NCI-H345 treated with DMSO at 0.1 percent for 48 hours (cell line): ENCODE data around the gene KLHL6.
A peak's percentile ranks its signal among the peaks of the same experiment; 100 is the strongest.

Experiments
- DNase-seq: peaks from one replicate; lab custom pipeline; 2025; ENCODE audit not compliant: unreplicated experiment; lab: John Stamatoyannopoulos, UW

Gene KLHL6

DNA sequence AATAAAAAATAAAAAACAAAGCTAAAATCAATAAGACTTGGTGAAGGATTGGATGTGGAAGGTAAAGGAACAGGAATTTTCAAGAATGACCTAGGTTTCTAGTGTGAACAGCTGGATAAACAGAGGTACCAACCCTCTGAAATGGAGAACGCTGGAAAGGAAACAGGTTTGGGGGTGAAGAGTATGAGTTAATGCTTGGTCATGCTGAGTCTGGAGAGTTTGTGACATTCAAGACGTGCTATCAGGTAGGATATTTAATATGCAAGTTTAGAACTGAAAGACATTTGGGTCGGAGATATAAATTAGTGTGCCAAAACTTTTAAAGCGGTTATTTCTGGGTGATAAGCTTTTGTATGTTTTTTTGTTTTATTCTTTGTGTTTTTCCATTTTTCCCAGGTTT is 11.4 kb upstream of the KLHL6 start:
- DNase-seq = no peak

DNA sequence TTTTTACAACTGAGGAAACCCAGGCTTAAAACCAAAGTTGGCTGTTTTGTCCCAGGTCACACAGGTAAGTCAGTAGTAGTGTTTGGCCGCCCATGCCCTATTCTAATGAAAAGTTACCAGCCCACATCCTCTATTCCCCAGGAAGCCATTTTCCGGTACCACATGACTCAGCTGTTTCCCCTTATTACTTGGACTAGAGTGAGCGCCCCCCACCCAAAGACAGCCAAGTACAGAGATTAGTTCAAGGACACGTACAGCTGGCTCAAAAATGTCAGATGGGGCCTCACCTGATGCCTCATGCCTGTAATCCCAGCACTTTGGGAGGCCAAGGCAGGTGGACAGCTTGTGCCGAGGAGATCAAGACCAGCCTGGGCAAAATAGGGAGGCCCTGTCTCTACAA is 8.5 kb upstream of the KLHL6 start:
- no peak for DNase-seq

DNA sequence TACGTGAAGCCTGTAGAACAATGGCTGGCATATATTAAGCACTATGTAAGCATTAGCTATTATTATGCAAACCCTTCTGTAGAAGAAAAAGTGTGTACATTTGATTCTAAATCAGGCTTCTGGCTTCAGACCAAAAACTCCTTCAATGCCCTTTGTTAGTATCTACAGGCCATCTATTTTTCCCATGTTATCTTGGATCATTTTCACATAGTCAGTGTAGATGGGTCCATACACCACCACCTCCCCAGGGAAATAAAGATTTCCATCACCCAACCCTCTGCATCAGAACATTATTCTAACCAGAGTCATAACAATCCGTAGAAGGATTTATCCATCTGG is 8.0 kb upstream of the KLHL6 start:
- peak; percentile 96 for DNase-seq

DNA sequence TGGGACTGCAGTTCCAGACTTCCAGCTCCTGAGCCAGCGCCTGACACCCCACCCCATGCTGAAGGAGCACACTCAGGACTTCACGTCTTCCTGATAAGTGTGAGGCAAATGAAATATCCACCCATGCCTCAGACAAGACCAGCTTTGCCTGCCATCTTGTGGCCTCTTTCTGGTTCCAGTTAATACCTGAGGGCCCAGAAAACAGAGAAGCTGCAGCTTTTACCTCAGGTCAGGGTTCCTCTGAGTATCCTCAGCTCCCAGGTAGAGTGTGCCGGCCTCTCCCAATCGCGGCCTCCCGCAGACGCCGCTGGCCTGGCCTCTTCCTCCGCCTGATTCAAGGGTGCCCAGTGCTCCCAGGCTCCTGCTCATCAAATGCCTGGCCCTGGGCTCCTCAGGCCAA is 5.1 kb upstream of the KLHL6 start:
- peak; percentile 17 for DNase-seq

DNA sequence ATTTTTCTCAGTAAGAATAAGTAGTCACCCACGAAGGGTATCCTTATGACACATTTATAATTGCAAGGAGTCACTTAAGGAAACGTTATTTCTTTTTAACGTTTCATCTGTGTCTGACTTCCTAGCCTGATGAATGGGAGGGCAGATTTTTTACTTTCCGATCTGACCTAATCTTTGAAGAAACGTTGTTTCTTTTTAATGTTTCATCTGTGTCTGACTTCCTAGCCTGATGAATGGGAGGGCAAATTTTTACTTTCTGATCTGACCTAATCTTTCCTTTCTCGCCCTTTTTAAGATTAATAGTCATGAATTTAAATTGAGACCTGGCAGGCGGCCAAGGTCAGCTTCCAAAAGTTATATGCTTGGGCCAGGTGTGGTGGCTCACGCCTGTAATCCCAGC is 3.0 kb upstream of the KLHL6 start:
- no peak for DNase-seq

DNA sequence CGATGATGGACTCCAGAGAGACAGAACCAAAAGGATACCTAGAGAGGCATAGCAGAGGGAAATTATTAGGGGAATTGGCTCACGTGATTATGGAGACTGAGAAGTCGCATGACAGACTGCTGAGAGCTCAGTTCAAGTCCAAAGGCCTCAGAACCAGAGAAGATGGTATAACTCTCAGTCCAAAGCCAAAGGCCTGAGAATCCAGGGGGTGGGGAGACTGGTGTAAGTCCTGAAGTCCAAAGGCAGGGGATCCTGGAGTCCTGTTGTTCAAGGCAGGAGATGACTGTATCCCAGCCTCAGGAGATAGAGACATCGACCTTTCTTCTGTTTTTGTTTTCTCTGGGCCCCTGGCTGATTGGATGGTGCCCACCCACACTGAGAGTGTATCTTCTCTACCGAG is 1.2 kb upstream of the KLHL6 start:
- DNase-seq = no peak

DNA sequence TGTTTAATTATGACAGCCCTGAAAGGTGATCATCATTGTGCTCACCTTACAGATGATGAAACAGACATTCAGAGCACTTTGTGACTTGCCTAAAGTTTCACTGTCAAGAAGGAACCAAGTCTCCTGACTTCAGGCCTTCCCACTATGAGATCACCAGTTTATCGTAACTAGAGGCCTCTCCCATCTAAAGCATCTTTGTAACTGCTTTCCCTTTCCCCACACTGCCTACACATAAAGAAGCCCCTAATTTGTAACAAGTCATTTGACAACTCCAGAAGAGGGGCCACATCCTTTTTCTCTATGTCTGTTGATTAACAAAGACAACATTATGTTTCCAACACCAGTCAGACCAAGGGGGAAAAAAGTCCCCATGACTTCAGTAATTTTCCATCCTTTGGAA is 1.1 kb downstream of the KLHL6 start:
- DNase-seq = no peak

DNA sequence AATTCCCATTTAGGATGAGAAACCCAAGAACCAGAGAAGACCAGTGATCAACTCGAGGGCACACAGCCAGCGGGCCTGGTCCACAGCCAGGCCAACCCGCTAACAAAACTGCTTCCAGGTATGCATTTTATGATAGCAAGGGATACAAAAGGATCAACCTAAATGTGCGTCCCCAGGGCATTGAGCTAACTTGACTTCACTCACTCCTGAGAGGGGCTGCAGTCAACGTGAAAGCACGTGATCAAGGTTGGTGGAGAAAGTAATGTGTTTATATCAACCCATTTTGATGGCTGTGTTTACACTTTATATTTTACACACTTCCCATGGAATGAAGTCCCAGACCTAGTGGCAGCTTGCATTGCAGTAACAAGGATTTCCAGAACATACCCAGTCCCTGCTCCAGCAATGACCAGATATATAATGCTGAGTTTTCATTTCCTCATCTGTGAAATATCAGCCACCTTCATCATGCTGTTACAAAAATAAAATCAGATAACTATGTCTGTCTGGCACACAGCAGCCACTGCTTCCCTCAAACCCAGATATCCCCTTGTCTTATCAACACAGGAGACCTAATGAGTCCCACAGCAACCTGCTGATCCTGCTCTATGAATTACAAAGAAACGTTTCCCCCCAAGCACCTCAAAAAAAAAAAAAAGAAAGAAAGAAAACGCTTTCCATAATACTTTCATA is 2.0 kb downstream of the KLHL6 start:
- no peak for DNase-seq

DNA sequence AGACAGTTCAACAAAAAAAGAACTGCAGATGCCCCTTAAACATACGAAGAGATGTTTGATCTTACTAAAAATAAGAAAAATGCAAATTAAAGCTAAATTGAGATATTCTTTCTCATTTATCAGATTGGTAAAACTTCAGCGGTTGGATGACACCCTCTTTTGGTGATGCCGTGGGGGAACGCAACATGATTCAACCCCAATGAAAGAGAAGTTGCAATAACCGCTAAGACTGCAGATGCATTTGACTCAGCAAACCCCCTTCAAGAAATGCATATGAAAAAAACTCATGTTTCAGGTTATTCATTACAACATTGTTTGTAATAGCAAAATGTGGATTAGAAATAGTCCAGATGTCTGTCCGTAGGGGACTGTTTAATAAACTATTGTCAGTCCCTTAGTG is 3.6 kb downstream of the KLHL6 start:
- no peak for DNase-seq

DNA sequence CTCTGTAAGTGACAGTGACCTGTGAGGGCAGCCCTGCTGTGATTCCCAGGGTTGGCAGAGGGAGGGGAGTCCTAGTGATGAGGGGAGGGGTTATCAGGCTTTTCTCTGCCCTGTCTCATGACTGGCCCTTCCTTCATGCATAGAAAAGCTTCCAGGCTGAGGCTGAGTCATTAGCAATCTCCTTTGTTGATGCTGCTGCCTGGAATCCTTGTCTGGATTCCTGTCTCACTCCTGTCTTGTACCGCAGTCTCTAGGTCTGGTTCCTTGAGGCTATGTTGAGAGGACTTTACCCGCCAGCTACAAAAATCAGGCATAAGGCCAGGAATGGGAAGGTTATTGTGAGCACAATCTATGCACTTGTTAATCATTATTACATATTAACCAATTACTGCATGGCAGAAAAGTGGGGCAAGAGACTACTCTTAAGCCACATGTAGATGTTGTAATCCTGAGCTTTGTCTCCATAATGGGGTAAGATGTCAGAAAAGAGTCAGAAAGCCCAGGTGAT is 7.2 kb downstream of the KLHL6 start:
- DNase-seq = no peak

DNA sequence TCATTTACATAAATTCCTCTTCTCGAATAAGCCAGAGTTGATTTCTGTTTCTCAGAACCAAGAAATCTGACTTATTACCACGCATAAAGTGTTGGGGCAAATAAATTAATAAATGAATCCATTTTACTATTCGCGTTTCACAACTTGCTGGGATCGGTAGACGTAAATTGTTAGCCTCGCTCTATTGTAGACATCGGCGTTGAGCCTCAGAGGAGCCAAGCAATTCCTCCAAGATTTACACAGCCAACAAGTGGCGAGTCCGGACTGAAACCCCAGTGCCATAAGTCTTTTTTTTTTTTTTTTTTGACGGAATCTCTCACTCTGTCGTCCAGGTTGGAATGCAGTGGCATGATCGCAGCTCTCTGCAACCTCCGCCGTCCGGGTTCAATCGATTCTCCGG is 8.9 kb downstream of the KLHL6 start:
- DNase-seq = no peak

DNA sequence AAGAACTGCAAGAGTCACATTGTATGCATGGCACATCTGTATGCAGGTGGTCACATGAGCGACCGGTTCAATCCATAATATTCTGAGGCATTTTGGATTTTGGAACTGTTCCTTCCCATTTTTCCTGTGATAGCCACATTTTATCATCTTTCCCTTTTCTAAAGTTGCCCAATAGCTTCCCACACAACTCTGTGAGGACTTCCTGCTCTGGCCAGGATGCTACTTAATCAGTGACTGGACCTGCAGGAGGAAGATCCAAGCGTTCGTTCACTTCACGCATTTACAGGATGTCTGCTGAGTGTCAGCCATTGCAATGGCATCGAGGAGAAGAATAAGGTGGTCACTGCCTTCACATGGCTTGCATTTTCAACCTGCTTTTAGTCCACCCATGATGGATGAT is 9.8 kb downstream of the KLHL6 start:
- DNase-seq = no peak

DNA sequence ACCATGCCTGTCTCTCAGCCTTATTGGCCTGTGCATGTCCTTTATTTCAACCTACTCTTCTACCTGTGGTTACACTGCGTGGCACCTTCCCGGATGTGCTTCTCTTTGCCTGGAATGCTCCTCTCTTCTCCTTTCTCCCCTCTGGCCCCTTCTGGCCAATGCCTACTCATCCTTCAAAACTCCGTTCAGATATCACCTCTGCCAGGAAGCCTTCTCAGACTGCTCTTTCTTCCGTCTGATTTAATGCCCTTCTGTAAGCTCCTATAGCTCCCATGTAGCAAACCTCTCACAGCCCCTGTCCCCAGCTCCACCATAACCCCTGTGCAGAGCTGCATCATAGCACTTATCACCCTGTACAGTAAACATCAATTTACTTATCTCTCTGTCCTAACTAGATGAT is 13.2 kb downstream of the KLHL6 start:
- DNase-seq = no peak

DNA sequence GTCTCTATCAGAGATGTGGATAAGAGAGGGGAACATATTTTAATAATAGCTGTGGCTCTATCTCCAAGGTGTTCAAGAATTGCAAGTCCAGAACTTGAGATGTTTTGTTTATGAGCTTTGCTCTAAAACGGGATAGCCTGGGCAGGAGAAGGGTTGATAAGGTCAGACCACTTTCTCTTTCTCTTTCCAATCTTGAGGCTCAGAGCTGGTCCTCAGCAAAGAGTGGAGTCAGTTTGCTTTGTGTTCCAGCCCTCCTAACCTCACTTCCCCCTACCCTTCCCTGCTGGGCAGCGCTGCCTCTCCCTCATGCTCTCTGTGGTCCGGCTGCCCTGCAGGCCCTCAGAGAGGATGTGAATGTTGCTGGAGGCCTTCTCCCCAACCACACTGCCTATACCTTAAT is 13.8 kb downstream of the KLHL6 start:
- DNase-seq = no peak

DNA sequence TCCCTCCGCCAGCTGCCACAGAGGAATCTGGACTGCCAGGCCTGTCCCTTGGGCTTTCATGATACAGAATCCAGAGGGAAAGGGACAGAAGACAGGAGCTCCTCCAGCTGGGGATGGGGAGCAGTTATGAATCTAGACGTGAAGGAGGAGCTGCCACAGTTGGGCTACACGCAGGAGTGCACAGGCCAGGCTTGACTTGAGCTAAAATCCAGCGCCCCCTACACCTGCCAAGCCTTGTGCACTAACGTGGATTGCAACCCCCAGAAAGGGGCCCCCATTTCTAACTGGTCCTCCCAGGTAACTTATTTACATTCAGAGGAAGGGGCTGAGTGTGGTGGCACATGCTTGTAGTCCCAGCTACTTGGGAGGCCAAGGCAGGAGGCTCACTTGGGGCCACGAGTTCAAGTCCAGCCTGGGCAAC is 14.3 kb downstream of the KLHL6 start:
- no peak for DNase-seq

DNA sequence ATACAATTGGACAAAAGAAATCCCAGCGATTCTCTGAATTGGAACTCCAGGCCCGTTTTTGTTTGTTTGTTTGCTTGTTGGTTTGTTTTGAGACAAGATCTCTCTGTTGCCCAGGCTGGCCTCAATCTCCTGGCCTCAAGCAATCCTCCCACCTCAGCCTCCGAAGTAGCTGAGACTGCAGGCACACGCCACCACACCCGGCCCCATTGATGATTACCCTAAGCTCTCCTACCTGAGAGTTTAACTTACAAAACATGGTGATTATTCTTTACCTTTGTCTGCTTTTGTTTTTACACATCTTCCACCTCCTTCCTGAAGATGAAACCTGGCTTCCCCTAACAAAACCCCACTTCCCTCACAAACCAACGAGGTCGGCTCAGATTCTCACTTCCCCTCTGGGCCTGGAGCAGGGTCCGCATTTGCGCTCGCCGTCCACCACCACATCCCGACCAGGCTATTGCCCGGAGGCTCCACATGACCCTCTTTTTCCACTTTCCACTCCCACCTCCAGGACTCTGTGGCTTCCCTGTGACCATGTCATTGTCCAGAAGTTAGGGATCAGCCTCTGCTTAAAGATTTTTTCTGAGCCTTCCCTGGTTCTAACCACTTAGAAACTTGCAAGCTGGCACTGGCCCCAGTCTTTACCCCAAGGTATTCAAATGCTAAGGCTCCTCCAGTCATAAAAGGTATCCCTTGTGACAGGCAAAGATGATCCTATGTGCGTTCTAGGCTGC is 14.8 kb downstream of the KLHL6 start:
- DNase-seq = no peak

DNA sequence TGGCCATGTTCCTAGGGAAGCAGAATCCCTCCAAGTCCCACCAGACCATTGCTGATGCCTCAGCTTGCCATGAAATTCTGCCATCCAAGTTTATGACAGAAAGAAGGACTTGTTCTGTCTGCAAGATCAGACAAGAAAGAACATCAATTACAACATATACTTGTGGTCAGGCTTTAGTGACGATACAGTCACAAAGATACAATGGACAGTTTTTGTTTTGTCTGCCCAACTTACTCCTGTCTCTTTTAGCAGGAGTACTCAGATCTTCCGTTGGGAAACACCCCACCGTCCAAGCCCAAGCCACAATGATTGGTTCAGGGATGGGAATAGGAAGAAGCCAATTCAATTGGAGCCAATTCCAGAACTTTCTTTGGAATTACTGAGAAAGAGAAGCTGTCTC is 15.7 kb downstream of the KLHL6 start:
- no peak for DNase-seq

DNA sequence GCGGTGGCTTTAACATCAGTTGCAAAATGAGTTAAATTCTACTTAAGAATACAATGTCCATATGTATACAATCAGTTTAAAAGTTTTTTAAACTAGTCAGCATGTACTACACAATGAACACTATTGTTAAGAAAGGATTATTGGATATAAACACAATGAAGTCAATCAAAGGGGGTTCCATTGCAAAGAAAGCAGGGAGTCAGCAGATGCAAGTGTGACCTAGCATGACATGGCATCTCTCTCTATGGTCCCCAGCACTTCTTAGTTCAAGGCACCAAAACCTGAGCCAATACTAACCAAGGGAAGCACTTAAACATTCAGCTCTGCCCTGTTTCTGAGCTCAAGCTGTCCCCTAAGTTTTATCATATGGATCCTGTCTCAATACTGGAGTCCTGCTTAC is 17.0 kb downstream of the KLHL6 start:
- DNase-seq = no peak

DNA sequence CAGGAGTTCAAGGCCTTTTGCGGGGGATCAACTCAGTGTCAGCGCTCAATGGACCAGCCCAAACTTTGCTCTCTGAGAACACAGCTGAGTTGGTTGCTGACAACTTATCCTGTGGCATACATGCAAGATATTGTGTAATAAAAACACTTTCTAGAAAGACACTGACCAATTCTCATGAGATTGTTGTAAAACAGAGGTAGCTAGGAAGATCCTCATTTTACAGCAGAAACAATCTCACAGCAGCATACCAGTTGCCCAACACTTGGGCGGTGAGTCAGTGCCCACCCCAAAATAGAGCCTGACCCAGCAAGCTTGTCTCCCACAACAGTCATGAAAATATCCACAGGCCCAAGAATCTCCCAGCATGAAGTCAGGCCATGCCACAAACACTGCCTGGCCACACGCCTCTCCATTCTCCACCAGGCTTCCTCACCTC is 18.2 kb downstream of the KLHL6 start:
- DNase-seq = no peak

DNA sequence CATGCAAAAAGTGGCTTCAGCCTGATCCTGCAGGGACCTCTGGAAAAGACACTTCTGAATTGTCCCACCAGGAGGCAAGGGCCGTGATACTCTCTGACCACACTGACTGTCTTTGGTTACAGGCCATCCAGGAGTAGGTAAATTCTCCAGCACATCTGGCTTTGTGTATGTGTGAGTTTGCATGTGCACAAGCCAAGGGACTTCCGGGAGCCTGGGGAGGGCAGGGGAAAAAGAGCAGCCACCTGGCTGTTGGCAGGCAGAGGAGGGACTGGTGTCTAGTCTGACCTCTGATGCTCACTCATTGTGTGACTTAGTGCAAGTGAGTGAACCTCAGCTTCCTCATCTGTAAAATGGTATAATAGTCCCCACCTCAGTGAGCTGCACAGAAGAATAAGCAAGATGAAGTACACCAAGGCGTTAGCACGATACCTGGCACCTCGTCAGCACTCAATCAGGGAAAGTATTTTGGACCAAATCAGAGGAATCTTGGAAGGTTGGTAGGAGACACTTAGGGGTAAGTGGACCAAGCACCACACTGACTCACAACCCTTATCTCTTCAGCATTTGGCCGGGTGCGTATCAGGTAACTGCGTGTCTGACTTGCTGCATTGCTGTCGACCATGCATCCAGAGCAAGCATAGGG is 19.1 kb downstream of the KLHL6 start:
- DNase-seq = no peak

DNA sequence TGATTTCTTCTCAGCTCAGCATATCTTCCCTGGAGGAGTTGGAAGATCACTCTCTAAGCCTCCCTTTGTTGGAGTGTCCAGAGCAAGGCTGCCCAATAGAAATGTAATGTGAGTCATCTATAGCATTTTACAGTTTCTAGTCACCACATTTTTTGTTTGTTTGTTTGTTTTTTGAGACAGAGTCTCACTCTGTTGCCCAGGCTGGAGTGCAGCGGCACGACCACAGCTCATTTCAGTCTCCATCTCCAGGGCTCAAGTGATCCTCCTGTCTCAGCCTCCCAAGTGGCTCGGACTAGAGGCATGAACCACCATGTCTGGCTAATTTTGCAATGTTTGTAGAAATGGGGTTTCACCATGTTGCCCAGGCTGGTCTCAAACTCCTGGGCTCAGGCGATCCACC is 21.3 kb downstream of the KLHL6 start:
- DNase-seq = no peak

DNA sequence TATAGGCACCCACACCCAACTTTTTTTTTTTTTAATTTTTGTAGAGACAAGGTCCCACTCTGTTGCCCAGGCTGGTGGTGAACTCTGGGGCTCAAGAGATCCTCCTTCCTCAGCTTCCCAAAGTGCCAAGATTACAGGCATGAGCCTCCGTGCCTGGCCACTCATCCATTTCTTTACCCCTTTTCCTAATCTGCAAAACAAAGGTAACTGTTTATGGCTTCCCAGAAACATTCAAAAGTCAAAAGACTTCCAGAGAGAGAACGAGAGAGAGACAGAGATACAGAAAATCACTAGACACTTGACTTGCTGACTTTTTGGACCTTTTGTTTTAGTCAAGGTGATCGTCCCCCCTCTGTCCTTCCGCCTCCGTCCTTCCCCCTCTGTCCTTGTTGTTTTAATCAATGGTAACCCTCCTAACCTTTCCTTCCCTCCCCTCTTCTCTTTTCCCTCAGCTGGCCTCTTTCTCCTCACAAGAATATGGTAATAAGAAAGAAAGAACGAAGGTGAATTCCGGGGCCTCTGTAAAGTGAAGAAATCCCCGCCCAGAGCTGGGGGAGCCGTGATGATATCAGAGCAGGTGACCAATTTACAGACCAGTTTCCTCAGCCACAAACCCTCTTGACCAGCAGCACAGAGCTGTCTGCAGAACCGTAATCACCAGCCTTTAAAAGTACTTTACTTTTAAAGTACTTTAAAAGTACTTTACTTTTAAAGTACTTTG is 21.9 kb downstream of the KLHL6 start:
- no peak for DNase-seq
